ENCODE results near the gene KIF2A. TPM values are rescaled to one million over a fixed set of nuclear protein-coding genes. Genes with fewer than 3 reads are reported as not detected.

Gene KIF2A
- total and polyA plus RNA-seq, 2 of the 13 experiments (the other 11 are each of a cell fraction or from before 2014, with no cell fraction given): 8.5 to 19.2 TPM

GRCh38 chr5:62289813-62290212 lies 16.2 kb upstream of the KIF2A start (continued):
- TF ChIP-seq FOXC1 (CRISPR knock-in tag; IDR thresholded peaks at IDR 0.05; ENCODE audit: borderline replicate concordance) (no peak), ZNF318 (CRISPR knock-in tag; IDR thresholded peaks at IDR 0.05) (no peak), ATAD3A (CRISPR knock-in tag; IDR thresholded peaks at IDR 0.05) (no peak), ZNF10 (CRISPR knock-in tag; IDR thresholded peaks at IDR 0.05; ENCODE audit: borderline replicate concordance, low read depth) (no peak), ZBTB38 (CRISPR knock-in tag; IDR thresholded peaks at IDR 0.05) (no peak), SETDB1 (CRISPR knock-in tag; IDR thresholded peaks at IDR 0.05; ENCODE audit: borderline replicate concordance) (no peak)
